Umbilical cord (tissue), 2 donors: ENCODE measurements around the gene SELENOM. TPM values are rescaled to one million over a fixed set of nuclear protein-coding genes. Genes with fewer than 3 reads are reported as not detected.
"Not testable (repeated sequence)": the region's sequence is repeated elsewhere in the genome, so short reads cannot be mapped to it uniquely, and the experiment has no call there.

Source experiments
- DNase-seq: peaks from one replicate; pipeline ENCODE4 v3.0.0-alpha.2; 2015; ENCODE audit warnings: low spot score
- total RNA-seq: library from RNA; depleted of rRNA; stranded (reverse); fragments of >200 nt; gene quantifications from one replicate; pipeline ENCODE4 v1.2.3, GENCODE V29; 2014; ENCODE audit warnings: low replicate concordance; ENCODE audit not compliant: insufficient read depth

Gene SELENOM
- total RNA-seq, 1 donor from 2014 or later: 313 TPM

DNA sequence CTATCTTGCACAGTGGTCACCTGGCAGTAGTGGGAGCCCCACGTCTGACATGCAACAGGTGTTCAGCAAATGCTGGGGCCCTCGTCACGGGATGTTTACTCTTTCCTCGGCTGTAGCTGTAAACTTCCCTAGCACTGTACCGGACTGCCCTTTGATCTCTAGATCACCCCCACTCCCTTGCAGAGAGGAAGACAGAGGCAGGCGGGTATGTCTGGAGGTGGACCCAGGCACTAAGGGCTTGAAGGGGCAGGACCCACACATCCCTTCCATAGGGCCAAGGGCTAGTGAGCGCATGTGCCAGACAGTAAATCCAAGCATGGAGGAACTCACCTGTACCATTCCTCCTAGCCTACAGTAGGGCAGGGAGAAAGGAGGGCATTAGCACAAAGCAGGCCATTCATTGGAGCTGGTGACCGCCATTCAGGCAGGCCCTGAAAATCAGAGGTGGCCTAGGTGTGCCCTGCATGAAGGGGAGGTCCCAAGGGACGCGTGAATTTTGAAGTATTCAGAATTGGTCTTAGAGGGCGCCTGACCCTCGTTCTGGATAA is 28.2 kb downstream of the SELENOM start:
- no peak for DNase-seq

DNA sequence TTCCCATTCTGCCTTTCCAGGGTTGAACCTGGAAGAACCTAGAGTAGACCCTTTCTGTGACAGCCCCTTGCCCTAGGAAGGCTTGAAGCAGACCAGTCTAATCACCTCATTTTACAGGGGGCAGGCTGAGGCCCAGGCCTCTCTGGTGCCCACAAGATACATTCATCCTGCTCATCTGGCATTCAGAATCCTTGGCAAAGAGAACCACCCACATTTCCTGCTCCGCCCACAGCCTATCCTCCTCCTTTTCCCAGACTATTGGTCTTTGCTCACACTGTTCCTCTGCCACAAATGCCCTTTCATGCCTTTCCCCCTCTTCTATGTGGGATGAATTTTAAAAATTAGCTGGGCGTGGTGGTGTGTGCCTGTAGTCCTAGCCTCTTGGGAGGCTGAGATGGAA is 29.0 kb downstream of the SELENOM start:
- DNase-seq: not testable (repeated sequence)

DNA sequence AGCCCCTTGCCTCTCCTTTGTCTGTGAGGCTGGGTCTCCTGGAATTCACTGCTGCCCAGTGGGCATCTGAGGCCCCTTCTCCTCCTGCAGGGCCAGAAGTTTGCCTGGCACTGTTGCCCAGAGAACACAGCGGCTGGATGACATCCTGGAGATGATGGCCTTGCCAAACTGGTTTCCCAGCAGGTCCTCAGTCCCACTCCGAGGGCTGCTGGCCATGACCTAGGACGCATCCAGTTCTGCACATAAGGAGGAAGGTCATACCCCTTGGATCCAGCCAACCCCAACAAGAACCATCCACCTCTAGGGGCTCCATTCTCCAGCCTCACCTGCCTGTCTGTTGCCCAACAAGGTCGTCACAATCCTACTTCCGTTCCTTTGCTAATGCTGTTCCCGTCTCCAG is 29.7 kb downstream of the SELENOM start:
- DNase-seq: no peak

DNA sequence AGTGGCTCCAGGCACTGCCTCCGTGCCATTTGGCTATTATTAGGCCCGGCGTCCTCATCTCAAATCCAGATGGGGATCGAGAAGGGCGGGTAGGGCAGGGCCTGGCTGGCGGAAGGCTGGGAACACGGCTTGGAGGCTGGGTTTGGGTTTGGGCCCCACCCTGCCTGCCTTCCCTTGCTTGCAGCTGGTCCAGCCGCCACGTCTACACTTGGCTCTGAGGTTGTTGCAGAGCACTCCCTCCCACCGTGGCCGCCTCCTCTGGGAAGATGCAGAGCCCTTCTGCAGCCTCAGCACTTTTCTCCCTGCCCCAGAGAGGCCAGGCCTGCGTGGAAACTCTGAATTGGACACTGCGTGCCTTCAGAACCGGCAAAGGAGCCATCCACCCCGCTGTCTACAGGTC is 31.4 kb downstream of the SELENOM start:
- peak; percentile 98 for DNase-seq

DNA sequence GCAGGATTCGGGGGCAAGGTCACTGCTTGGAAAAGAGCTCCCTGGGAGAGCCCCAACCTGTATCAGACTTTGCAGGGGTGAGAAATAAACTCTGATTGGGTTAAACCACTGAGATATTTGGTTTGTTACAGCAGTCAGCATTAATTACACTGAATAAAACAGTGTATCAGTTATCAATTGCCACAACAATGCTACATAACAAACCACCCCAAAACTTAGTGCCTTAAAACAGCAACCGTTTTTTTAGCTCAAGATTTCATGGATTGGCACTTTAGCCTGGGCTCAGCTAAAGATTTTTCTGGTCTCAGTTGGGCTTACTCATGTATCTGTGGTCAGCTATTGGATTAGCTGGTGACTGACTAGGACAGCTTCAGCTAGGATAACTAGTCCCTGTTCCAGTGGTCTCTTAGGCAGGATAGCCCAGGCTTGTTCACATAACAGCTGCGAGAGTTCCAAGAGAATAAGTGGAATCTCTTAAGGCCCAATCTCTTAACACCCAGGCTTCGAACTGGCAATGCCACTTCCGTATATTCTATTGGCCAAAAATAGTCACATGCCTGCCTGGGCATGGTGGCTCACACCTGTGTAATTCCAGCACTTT is 33.7 kb downstream of the SELENOM start:
- DNase-seq: not testable (repeated sequence)

DNA sequence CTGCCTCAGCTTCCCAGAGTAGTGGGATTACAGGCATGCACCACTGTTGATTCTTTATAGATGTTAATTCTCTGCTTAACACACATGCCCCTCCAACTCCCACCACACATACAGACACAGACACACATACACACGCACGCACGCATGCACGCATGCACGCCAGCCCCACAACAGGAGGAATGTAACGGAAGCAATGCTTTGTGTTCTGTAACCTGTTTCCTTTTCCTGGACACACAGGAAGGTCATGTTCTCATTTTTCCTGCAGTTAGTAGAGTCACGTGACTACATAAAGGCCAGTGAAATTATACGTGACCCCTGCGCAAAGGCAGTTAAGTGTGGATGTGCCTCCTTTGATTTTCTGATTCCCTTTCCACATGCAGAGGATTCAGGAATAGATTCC is 34.2 kb downstream of the SELENOM start:
- not testable (repeated sequence) for DNase-seq

DNA sequence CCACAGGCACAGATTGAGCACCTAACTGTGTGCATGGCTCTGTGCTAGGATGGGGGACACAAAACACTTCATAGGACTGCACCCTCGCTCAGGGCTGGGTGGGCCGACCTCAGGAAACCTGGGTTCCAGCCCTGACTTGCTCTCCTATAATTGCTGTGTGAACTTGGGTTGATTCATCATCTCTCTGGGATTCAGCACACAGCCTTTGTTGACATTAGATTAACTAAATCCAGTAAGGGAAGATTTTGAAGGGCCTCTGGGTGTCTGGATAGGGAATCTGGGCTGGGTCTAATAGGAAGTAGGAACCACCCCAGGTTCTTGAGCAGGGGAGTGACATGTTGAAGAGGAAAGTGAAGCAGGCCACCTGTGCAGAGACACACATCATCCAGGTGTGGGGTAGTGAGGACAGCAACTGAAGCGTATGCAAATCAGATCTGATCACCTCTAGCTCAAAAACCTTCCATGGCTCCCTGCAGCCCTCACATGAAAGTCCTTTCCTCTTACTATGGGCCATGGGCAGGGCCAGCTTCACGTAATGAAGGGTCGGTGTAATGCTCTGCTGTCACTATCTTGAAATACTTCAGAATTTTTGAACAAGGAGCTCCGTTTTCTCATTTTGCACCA is 37.6 kb downstream of the SELENOM start:
- not testable (repeated sequence) for DNase-seq

DNA sequence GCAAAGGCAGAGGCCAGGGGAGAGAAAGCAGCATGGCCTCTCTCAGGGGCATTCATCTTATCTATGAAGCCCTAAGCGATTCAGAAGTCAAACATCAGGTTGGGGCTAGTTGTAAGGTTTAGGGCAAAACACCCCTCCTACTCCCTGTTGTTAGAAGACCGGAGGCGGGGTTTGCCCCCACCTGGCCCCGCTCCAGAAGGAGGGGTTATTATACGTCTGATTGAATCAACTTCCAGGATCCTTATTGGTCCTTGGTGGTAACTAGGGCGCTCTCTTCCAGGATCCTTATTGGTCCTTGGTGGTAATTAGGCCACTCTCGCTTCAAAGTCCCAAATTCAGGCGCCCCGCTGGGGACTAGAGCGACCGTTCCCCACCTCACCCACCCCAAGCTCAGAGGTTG is 38.4 kb downstream of the SELENOM start:
- no peak for DNase-seq

DNA sequence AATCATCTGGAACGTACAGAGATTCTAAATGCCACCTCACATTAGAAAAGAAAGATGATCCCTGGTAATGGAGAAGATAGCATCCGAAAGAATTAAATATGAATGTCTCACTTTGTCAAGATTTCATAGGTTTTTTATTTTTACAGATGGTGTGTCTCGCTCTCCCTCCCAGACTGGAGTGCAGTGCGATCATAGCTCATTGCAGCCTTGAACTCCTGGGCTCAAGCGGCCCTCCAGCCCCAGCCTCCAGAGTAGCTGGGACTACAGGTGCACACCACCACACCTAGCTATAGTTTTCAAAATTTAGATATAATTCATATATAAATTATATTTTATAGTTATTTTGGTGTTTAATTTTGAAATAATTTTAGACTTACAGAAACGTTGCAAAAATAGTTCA is 43.0 kb downstream of the SELENOM start:
- DNase-seq: no peak

DNA sequence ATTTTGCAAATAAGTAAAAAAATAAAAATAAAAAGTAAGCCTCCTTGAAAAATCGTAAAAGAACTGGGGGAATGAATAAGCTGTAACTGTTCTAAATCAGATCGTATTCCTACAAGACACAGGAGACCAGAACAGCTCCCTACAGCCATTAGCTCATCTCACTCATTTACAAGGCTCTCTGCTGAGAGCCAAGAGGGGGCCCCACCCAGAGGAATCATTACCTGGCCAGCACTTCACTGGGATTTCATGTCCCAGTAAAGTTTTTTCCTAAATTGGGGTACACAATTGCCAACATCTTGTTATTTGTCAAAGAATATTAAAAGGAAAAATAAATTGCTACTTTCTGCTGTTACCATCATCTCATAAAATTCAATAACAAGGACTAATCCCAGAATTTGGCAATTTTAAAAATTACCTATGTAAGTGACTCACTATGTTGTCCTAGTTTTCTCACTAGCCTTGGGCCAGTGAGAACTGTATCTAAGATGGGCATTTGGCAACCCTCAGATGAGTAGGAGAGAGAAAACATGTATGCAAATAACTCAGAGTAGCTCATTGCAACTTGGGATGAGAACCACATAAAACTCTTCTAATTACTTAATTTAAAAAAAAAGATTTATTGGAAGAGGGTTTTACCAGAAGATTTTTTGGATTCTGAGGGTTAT is 44.7 kb downstream of the SELENOM start:
- DNase-seq: no peak

DNA sequence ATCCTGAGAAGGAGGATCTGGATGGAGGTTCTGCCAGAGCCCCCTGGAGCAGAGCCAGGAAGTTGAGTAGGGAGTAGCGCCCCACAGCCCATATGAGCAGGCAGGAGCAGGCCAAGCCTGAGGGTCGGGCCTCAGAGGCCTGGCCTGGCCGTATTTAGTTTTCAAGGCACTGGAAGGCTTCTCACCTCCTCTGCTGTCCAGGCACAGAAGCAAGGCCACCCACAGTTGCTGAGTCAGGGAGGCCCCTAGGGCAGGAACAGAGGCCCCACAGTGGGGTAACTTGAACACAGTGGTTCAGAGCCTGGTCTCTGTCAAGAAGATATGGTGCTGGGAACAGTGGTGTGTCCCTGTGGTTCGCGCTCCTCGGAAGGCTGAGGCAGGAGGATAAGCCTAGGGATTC is 47.7 kb downstream of the SELENOM start:
- peak; percentile 85 for DNase-seq

DNA sequence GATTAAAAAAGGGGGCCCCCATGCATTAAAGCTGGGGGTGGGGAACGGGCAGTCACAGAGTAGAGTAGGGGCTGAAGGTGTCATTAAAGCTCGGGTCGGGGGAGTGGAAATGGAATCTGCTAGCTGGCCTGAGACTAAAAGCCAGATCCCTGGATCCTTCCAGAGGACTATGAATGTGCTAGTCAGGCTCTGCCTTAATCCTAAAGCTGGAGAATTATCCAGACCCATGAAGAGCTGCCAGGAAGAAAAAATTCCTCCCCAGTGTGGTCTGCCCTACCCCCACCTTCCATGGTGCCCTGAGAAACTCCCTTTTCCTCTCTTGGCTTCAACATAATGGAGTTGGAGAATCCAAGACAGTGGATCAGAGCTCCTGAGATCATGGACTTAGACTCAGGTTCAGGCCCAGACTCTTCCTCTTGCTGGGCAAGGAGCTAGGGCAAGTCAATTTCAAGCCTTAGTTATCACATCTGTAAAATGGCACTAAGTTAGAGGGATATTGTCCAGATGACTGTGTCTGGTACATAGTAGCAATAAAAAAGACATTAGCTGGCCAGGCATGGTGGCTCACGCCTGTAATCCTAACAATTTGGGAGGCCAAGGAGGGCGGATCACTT is 50.3 kb downstream of the SELENOM start:
- DNase-seq: peak; percentile 76

DNA sequence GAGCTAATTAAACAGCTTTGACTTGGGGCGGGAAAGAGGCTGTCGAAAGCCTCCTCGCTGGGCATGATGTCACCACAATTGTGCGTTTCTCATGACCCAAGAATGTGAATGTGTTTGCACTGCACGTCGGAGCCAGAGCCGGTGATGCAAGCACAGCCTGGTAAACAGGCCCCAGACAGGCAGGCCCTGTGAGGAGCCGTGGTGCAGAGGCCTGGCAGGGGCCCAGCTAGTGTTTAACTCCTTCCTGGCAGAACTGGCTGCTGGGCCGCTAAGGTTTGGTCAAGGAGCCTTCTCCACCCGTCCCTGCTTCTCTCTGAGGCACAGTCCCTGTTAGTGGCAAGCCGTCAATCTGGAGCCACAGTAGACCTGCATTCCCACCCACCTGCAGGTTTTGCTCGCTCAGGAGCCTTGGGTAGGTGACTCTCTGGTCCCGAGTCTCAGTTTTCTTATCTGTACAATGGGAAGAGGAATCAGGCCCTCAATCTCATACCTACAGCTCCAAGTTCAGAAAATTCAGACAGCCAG is 51.7 kb downstream of the SELENOM start:
- DNase-seq: peak; percentile 98

DNA sequence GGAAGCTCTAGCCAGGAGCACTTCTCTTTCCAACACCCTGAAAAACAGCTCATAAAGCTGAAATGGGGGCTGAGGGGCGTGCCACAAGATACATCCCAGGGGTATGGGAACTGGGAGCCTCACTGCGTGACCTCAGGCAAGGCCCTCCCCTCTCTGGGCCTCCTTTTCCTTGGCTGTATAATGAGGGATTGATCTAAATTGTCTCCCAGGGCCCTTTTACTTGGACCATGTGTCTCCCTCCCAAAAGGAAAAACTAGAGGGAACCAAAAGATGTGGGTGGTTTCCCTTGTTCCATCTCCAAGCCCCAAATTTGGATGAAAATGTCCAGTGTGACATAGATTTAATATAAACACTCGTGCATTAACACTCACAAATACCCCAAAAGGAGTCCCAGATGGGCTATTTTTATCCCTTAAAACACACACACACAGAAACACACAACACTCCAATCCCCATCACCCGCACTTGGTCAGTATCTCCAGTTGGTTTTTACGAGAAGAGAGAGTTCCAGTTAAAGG is 52.2 kb downstream of the SELENOM start:
- DNase-seq: no peak

Other genes starting within 250 kb of the SELENOM start
- gene MORC2, start 138.8 kb downstream of the SELENOM start, total RNA-seq: 11.3 TPM
- 52.7 TPM for gene TUG1, start 138.3 kb downstream of the SELENOM start, total RNA-seq
- 198 TPM for gene SMTN, start 26.2 kb downstream of the SELENOM start, total RNA-seq
- 6.3 TPM for gene INPP5J, start 15.4 kb upstream of the SELENOM start, total RNA-seq
- gene PLA2G3, start 32.9 kb upstream of the SELENOM start, total RNA-seq: 0.24 TPM
- 32.0 TPM for gene RNF185, start 52.6 kb upstream of the SELENOM start, total RNA-seq
- gene LIMK2, start 104.7 kb upstream of the SELENOM start, total RNA-seq: 56.3 TPM
- 17.3 TPM for gene PIK3IP1, start 184.9 kb upstream of the SELENOM start, total RNA-seq
- gene PATZ1, start 238.8 kb upstream of the SELENOM start, total RNA-seq: 9.1 TPM